GM13977 (cell line): ENCODE measurements around the gene CTIF.
A peak's percentile ranks its signal among the peaks of the same experiment; 100 is the strongest.
"Not testable (repeated sequence)": the region's sequence is repeated elsewhere in the genome, so short reads cannot be mapped to it uniquely, and the experiment has no call there.

Experiments
- DNase-seq: peaks from one replicate; pipeline ENCODE4 v3.0.0; 2012; ENCODE audit warnings: low spot score
- CTCF ChIP-seq: IDR thresholded peaks from 2 replicates; pipeline ENCODE4 v1.5.1; 2012; ENCODE audit warnings: mild to moderate bottlenecking, control low read depth; ENCODE audit not compliant: insufficient read depth; ENCODE audit errors: extremely low read depth, missing control alignments
- in situ Hi-C: fragments of 300-500 bp; cut with MboI; formaldehyde crosslinking; loops from one replicate; pipeline ENCODE4 v1.12.0; 2022; ENCODE audit warnings: low sequenced_read_pairs, low pct_unique_long_range_greater_than_20kb, mixed read lengths, inconsistent platforms; ENCODE audit not compliant: unreplicated experiment

The CTIF gene

GRCh38 chr18:48714873-48715272 is 176.0 kb downstream of the CTIF start:
- TF ChIP-seq CTCF = no peak
- in situ Hi-C loops = no loop called here
- DNase-seq = no peak

GRCh38 chr18:48715711-48716361 is 177.0 kb downstream of the CTIF start:
- peak; percentile 60 for DNase-seq
- TF ChIP-seq CTCF = no peak
- in situ Hi-C loops = no loop called here

DNA sequence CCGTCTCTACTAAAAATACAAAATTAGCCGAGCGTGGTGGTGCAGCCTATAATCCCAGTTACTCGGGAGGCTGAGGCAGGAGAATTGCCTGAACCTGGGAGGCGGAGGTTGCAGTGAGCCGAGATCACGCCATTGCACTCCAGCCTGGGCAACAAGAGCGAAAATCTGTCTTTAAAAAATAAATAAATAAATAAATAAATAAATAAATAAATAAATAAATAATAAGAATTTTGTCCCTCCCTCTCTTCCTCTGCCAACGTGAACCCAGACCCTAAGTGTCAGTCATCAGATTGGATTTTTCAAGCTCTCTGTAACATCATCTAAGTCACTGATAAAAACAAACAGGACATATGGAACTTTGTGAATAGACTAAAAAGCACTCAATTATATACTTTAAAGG is 178.4 kb downstream of the CTIF start:
- in situ Hi-C loops, DNase-seq: not testable (repeated sequence)

GRCh38 chr18:48718251-48718959 is 179.6 kb downstream of the CTIF start:
- in situ Hi-C loops = no loop called here
- no peak for DNase-seq
- no peak for TF ChIP-seq CTCF

DNA sequence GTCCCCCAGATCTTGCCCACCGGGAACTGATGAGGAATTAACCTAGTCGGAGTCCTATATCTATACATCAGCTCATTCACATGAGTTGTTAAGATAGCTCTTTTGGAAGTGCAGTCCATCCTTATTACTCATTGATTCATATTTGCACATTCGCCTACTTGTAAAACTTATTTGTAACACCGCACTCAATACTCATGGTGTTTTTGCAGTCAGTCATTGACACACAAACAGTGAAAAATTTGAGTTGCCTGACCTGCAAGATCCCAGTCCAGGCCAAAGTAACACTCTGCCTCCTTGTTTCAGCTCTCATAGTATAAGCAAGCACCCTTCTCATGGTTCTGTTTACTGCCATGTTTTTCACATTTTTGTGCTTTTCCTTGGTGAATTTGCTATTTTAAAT is 180.6 kb downstream of the CTIF start:
- no peak for DNase-seq
- in situ Hi-C loops = no loop called here
- TF ChIP-seq CTCF = no peak

- DNase-seq = no peak
- no peak for TF ChIP-seq CTCF
- in situ Hi-C loops = no loop called here
Measured at GRCh38 chr18:48719974-48720654, 181.3 kb downstream of the CTIF start.

DNA sequence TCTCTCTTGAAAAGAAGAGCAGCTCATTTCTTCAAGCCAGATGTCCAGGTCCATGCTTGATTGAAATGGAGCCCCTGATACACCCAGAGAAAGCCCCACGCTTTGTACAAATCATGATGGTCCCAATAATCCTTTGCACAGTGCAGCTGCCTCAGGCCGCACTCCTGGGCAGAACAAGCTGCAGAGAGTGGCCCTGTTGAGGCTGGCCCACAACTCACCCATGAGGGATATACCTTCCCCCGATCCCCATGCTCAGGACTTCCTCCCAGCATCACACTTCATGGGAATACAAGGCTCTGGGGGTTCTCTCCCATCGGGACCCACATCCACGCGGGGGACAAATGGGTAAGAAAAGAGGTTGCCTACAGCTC is 181.8 kb downstream of the CTIF start:
- TF ChIP-seq CTCF = no peak
- in situ Hi-C loops = no loop called here
- DNase-seq = no peak
